GOT3 (cell line): ENCODE data around the gene PCDHGA6.
"Not testable (repeated sequence)": the region's sequence is repeated elsewhere in the genome, so short reads cannot be mapped to it uniquely, and the experiment has no call there.

Experiments used
- DNase-seq: peaks from one replicate; lab custom pipeline; 2025; ENCODE audit warnings: mixed read lengths; lab: John Stamatoyannopoulos, UW

Gene PCDHGA6

GRCh38 chr5:141359790-141360426 is 13.8 kb upstream of the PCDHGA6 start, which contains the start of gene PCDHGB2:
Gene PCDHGB2 (plus strand): TSS chr5:141359994. CDS start chr5:141360136, 142 bp downstream.
- no peak for DNase-seq

- DNase-seq, result no peak
Observed at GRCh38 chr5:141360685-141361084, 13.0 kb upstream of the PCDHGA6 start.

- no peak for DNase-seq
Observed at GRCh38 chr5:141362719-141363118, 11.0 kb upstream of the PCDHGA6 start.

- DNase-seq, result no peak
Observed at GRCh38 chr5:141363952-141364660, 9.6 kb upstream of the PCDHGA6 start, which contains the start of gene PCDHGA5. Gene PCDHGA5 (plus strand): TSS chr5:141364162. CDS start chr5:141364331, 169 bp downstream.

GRCh38 chr5:141366016-141366896 is 7.4 kb upstream of the PCDHGA6 start:
- no peak for DNase-seq

- DNase-seq, result no peak
Observed at GRCh38 chr5:141369994-141370848, 3.5 kb upstream of the PCDHGA6 start, which contains the start of gene PCDHGB3. Gene PCDHGB3 (plus strand): TSS chr5:141370242. CDS start chr5:141370395, 153 bp downstream.

GRCh38 chr5:141371572-141372475 is 1.9 kb upstream of the PCDHGA6 start:
- no peak for DNase-seq

- no peak for DNase-seq
Observed at GRCh38 chr5:141374627-141375026, 936 bp downstream of the PCDHGA6 start.

GRCh38 chr5:141375444-141376155 is 1.9 kb downstream of the PCDHGA6 start:
- DNase-seq, result not testable (repeated sequence)

GRCh38 chr5:141382469-141383294 is 9.0 kb downstream of the PCDHGA6 start, which contains the start of gene PCDHGA7:
Gene PCDHGA7 (plus strand): TSS chr5:141382742. CDS start chr5:141382900, 158 bp downstream.
- no peak for DNase-seq

- no peak for DNase-seq
Observed at GRCh38 chr5:141383345-141383744, 9.7 kb downstream of the PCDHGA6 start.

GRCh38 chr5:141384471-141385267 is 11.0 kb downstream of the PCDHGA6 start:
- no peak for DNase-seq

GRCh38 chr5:141387557-141388311 is 14.0 kb downstream of the PCDHGA6 start, which contains the start of gene PCDHGB4:
Gene PCDHGB4 (plus strand): TSS chr5:141387698. CDS start chr5:141387885, 187 bp downstream.
- not testable (repeated sequence) for DNase-seq

- no peak for DNase-seq
Observed at GRCh38 chr5:141388661-141389060, 15.0 kb downstream of the PCDHGA6 start.

- DNase-seq, result no peak
Observed at GRCh38 chr5:141389153-141390042, 15.7 kb downstream of the PCDHGA6 start.
